ENCODE results near the gene HSPG2. TPM values are rescaled to one million over a fixed set of nuclear protein-coding genes. Genes with fewer than 3 reads are reported as not detected.
A peak's percentile ranks its signal among the peaks of the same experiment; 100 is the strongest.

Gene HSPG2
- total RNA-seq, 6 experiments from 2014 or later = 275 to 430 (median 297) TPM

GRCh38 chr1:21783679-21784603 lies 153.2 kb downstream of the HSPG2 start:
- H3K27ac Mint-ChIP-seq = peak overlapping the region; percentile 100
- TF ChIP-seq CTCF (IDR thresholded peaks at IDR 0.05) = no peak
- H3K4me1 Mint-ChIP-seq (ENCODE audit: low read depth) = peaks cover 26% of the 10 kb centered on the region
- peaks cover 17% of the 10 kb centered on the region; the same call in 1 of the 2 replicates for H3K36me3 Mint-ChIP-seq (ENCODE audit: low read depth)
- peak; percentile 80 for DNase-seq
- peak overlapping the region; percentile 94 for H3K4me3 Mint-ChIP-seq
- H3K9me3 Mint-ChIP-seq = no peaks in the 10 kb centered on the region; the same call in 1 of the 2 replicates
- H3K27me3 Mint-ChIP-seq (ENCODE audit: insufficient read depth) = peaks cover 2% of the 10 kb centered on the region; the same call in 1 of the 2 replicates

GRCh38 chr1:21782868-21783678 lies 154.0 kb downstream of the HSPG2 start, which contains the start of gene USP48:
Gene USP48 (minus strand): TSS chr1:21783149. CDS start chr1:21782957, 192 bp downstream.
- TF ChIP-seq CTCF (IDR thresholded peaks at IDR 0.05) = no peak
- peak within 1 kb of the TSS; percentile 94 for H3K4me3 Mint-ChIP-seq
- DNase-seq = peak; percentile 95
- H3K9me3 Mint-ChIP-seq = no peaks in the 10 kb centered on the region; the same call in none of the 2 replicates
- peaks cover 2% of the 10 kb centered on the region; the same call in 1 of the 2 replicates for H3K27me3 Mint-ChIP-seq (ENCODE audit: insufficient read depth)
- peaks cover 29% of the 10 kb centered on the region for H3K4me1 Mint-ChIP-seq (ENCODE audit: low read depth)
- peaks cover 21% of the 10 kb centered on the region; the same call in 1 of the 2 replicates for H3K36me3 Mint-ChIP-seq (ENCODE audit: low read depth)
- H3K27ac Mint-ChIP-seq = peak within 1 kb of the TSS; percentile 100

GRCh38 chr1:21782349-21782867 lies 154.7 kb downstream of the HSPG2 start:
- peak; percentile 28 for DNase-seq
- Mint-ChIP-seq H3K9me3 (no peaks in the 10 kb centered on the region; the same call in none of the 2 replicates), H3K27ac (peak overlapping the region; percentile 87), H3K36me3 (ENCODE audit: low read depth) (peaks cover 24% of the 10 kb centered on the region; the same call in 1 of the 2 replicates), H3K4me1 (ENCODE audit: low read depth) (peaks cover 30% of the 10 kb centered on the region), H3K27me3 (ENCODE audit: insufficient read depth) (peaks cover 2% of the 10 kb centered on the region; the same call in 1 of the 2 replicates), H3K4me3 (peak overlapping the region; percentile 94)
- TF ChIP-seq CTCF (IDR thresholded peaks at IDR 0.05) = peak; percentile 51; the same call in 1 of the 2 replicates

- no peak for TF ChIP-seq CTCF (IDR thresholded peaks at IDR 0.05)
- peak overlapping the region; percentile 94 for H3K4me3 Mint-ChIP-seq
- H3K9me3 Mint-ChIP-seq = no peaks in the 10 kb centered on the region; the same call in none of the 2 replicates
- H3K36me3 Mint-ChIP-seq (ENCODE audit: low read depth) = peaks cover 27% of the 10 kb centered on the region; the same call in 1 of the 2 replicates
- DNase-seq = peak; percentile 19
- peak overlapping the region; percentile 87 for H3K27ac Mint-ChIP-seq
- peaks cover 30% of the 10 kb centered on the region for H3K4me1 Mint-ChIP-seq (ENCODE audit: low read depth)
- H3K27me3 Mint-ChIP-seq (ENCODE audit: insufficient read depth) = peaks cover 2% of the 10 kb centered on the region; the same call in 1 of the 2 replicates
These were observed 155.2 kb downstream of the HSPG2 start for GRCh38 chr1:21781815-21782348.

All from HFFc6 (cell line).